HG02885 (cell line): ENCODE results near the gene TMEM59.

ENCODE experiments used
- ATAC-seq: cut with Tn5 transposase; IDR thresholded peaks from one replicate; pipeline ENCODE4 v1.9.1; 2021; ENCODE audit warnings: mild to moderate bottlenecking; ENCODE audit not compliant: unreplicated experiment, poor library complexity

The TMEM59 gene

GRCh38 chr1:53992085-53992874, 60.7 kb downstream of the TMEM59 start:
- no peak for ATAC-seq

- ATAC-seq: no peak
Observed at GRCh38 chr1:53987880-53988279, 65.1 kb downstream of the TMEM59 start.

GRCh38 chr1:53986458-53986857, 66.5 kb downstream of the TMEM59 start:
- ATAC-seq: no peak

GRCh38 chr1:53984726-53985125, 68.3 kb downstream of the TMEM59 start:
- ATAC-seq: no peak

GRCh38 chr1:53982763-53983104, 70.3 kb downstream of the TMEM59 start:
- ATAC-seq: no peak

- ATAC-seq: no peak
Observed at GRCh38 chr1:53982034-53982762, 70.8 kb downstream of the TMEM59 start.

GRCh38 chr1:53981220-53981619, 71.8 kb downstream of the TMEM59 start:
- ATAC-seq: no peak

GRCh38 chr1:53979712-53980450, 73.1 kb downstream of the TMEM59 start:
- ATAC-seq: no peak
